Mucosa of descending colon (tissue), 3 donors: ENCODE measurements around the gene DDIT3. TPM values are rescaled to one million over a fixed set of nuclear protein-coding genes. Genes with fewer than 3 reads are reported as not detected.
A peak's percentile ranks its signal among the peaks of the same experiment; 100 is the strongest.

Source experiments
- ATAC-seq: fragments of 200-7000 bp; cut with Tn5 transposase; one replicate; pipeline ENCODE4 v1.9.1; 2020; ENCODE audit warnings: mild to moderate bottlenecking, moderate library complexity
- DNase-seq, 3 donors: peaks; one replicate each; pipeline ENCODE4 v3.0.0-alpha.2; 2020
- H3K36me3 ChIP-seq: fragments of 200-600 bp; one replicate; pipeline ENCODE4 v1.8.0; 2021; ENCODE audit warnings: low read depth, mild to moderate bottlenecking
- H3K4me1 ChIP-seq: fragments of 200-600 bp; one replicate; pipeline ENCODE4 v1.8.0; 2021; ENCODE audit warnings: low read depth, mild to moderate bottlenecking
- H3K4me3 ChIP-seq: fragments of 200-600 bp; one replicate; pipeline ENCODE4 v1.8.0; 2021; ENCODE audit warnings: mild to moderate bottlenecking
- H3K9me3 ChIP-seq: fragments of 200-600 bp; one replicate; pipeline ENCODE4 v1.8.0; 2021; ENCODE audit warnings: mild to moderate bottlenecking
- intact Hi-C, 2 donors: fragments of 100-400 bp; cut with DNase I in 1 of 2; cut with micrococcal nuclease in 1 of 2; formaldehyde crosslinking; loops; one replicate each; pipeline versions ENCODE4 v1.11.0 to v1.11.1; 2022; cut with DNase I, micrococcal nuclease
- total RNA-seq, 3 donors: library from RNA; stranded (reverse); fragmentation: NEBNext Ultra II Directional in 2 of 3; extraction: Animal tissue kit (Norgen Biotek cat#: 25700) in 2 of 3; gene quantifications; one replicate each; pipeline versions ENCODE4 v1.2.1 to v1.2.4, GENCODE V29; 2021 to 2023
- TF ChIP-seq, protein P1 (sequence below): fragments of 200-600 bp; IDR thresholded peaks from one replicate; pipeline ENCODE4 v1.8.0; 2022; ENCODE audit warnings: antibody characterized with exemption, mild to moderate bottlenecking
- donor health status: DM: no; HTN: no; CAD: no; lungs with moderate emphysema.
- donor health status: DM: no; HTN: no; CAD: no.
- donor health status: DM: no; HTN: yes; CAD: no.

Gene DDIT3
- total RNA-seq, 3 donors from 2014 or later, result 14.1 to 36.4 (median 19.1) TPM

DNA sequence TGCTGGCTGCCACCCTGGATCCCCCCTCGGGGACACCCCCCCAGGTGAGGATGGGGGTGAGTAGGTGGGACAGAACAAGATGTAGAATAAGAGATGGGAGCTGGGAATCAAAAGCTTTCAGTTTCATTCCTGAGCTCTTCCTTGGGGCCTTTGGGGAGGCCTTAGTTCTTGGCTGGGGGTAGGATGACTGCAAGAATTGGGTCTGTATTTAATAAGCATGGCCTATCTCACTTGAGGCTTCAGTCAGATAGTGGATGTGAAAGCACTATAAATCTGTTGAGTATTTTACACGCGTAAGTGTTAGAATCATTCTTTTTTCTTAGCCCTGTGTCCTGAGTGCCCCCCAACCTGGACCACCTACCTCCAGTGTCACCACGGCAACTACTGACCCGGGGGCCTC, 6.9 kb upstream of the DDIT3 start:
- peaks cover 9% of the 10 kb centered on the region for H3K36me3 ChIP-seq
- no peaks in the 10 kb centered on the region for H3K9me3 ChIP-seq
- intact Hi-C loops, result no loop called here
- peaks cover 21% of the 10 kb centered on the region for H3K4me1 ChIP-seq
- TF ChIP-seq, protein P1, sequence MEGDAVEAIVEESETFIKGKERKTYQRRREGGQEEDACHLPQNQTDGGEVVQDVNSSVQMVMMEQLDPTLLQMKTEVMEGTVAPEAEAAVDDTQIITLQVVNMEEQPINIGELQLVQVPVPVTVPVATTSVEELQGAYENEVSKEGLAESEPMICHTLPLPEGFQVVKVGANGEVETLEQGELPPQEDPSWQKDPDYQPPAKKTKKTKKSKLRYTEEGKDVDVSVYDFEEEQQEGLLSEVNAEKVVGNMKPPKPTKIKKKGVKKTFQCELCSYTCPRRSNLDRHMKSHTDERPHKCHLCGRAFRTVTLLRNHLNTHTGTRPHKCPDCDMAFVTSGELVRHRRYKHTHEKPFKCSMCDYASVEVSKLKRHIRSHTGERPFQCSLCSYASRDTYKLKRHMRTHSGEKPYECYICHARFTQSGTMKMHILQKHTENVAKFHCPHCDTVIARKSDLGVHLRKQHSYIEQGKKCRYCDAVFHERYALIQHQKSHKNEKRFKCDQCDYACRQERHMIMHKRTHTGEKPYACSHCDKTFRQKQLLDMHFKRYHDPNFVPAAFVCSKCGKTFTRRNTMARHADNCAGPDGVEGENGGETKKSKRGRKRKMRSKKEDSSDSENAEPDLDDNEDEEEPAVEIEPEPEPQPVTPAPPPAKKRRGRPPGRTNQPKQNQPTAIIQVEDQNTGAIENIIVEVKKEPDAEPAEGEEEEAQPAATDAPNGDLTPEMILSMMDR, result no peak
- H3K4me3 ChIP-seq, result no peak overlapping the region
- DNase-seq (no peak), ATAC-seq (no peak)

DNA sequence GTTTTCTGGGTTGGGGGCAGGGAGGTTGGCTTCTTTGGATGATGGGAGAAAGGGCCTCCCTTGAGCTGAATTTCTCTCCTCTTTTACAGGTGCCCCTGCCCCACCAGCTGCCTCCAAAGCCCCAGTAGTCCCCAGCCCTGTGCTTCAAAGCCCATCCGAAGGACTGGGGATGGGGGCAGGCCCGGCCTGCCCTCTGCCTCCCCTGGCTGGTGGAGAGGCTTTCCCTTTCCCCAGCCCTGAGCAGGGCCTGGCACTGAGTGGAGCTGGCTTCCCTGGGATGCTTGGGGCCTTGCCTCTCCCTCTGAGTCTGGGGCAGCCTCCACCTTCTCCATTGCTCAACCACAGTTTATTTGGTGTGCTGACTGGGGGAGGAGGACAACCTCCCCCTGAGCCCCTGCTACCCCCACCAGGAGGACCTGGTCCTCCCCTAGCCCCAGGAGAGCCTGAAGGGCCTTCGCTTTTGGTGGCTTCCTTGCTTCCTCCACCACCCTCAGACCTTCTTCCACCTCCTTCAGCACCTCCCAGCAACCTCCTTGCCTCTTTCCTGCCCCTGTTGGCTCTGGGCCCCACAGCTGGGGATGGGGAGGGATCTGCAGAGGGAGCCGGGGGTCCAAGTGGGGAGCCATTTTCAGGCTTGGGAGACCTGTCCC, 6.3 kb upstream of the DDIT3 start:
- no peak for ATAC-seq
- DNase-seq, result no peak
- intact Hi-C loops, result no loop called here
- Histone ChIP-seq H3K36me3 (peaks cover 9% of the 10 kb centered on the region), H3K4me1 (peaks cover 22% of the 10 kb centered on the region), H3K4me3 (no peak overlapping the region), H3K9me3 (no peaks in the 10 kb centered on the region)
- TF ChIP-seq, protein P1, result no peak

DNA sequence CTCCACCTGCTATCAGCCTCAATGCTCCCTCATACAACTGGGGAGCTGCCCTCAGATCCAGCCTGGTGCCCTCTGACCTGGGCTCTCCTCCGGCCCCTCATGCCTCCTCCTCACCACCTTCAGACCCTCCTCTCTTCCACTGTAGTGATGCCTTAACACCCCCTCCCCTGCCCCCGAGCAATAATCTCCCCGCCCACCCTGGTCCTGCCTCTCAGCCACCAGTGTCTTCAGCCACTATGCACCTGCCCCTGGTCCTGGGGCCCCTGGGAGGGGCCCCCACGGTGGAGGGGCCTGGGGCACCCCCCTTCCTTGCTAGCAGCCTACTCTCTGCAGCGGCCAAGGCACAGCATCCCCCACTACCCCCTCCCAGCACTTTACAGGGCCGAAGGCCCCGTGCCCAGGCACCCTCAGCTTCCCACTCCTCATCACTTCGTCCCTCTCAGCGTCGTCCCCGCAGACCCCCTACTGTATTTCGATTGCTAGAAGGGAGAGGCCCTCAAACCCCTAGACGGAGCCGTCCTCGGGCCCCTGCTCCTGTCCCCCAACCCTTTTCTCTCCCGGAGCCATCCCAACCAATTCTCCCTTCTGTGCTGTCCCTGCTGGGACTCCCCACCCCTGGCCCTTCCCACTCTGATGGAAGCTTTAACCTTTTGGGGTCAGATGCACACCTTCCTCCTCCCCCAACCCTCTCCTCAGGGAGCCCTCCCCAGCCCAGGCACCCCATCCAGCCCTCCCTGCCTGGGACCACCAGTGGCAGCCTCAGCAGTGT, 5.5 kb upstream of the DDIT3 start:
- peaks cover 28% of the 10 kb centered on the region for H3K4me1 ChIP-seq
- TF ChIP-seq, protein P1, result no peak
- H3K9me3 ChIP-seq, result no peaks in the 10 kb centered on the region
- intact Hi-C loops, result no loop called here
- ATAC-seq, result no peak
- no peak overlapping the region for H3K4me3 ChIP-seq
- H3K36me3 ChIP-seq, result peaks cover 9% of the 10 kb centered on the region
- DNase-seq, result no peak

DNA sequence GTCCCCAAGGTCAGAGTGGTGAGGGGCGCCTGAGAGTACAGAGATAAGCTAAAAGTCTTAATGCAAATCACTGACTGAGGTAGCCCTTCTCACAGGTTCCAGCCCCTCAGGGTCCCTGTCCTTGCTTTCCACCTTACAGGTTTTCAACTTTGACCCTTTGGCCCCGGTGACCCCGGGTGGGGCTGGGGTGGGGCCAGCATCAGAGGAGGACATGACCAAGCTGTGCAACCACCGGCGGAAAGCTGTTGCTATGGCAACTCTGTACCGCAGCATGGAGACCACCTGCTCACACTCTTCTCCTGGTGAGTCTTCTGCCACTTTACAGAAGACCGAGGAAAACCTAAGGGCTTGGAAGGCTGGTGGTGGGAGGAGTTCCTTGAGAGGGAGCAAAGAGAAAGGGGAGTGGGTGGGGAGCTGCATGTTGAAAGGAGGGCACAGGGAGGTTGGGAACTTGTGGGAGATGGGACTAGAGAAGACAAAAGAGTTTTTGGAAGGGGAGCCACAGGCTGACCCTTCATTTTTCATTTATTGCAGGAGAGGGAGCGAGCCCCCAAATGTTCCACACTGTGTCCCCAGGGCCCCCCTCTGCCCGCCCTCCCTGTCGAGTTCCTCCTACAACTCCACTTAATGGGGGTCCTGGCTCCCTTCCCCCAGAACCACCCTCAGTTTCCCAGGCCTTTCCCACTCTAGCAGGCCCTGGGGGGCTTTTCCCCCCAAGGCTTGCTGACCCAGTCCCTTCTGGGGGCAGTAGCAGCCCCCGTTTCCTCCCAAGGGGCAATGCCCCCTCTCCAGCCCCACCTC, 4.7 kb upstream of the DDIT3 start:
- TF ChIP-seq, protein P1, result no peak
- no peak for ATAC-seq
- intact Hi-C loops, result no loop called here
- H3K36me3 ChIP-seq, result peaks cover 9% of the 10 kb centered on the region
- peaks cover 28% of the 10 kb centered on the region for H3K4me1 ChIP-seq
- no peaks in the 10 kb centered on the region for H3K9me3 ChIP-seq
- no peak overlapping the region for H3K4me3 ChIP-seq
- DNase-seq, result peak in 1 of 3 donors; percentile 59

DNA sequence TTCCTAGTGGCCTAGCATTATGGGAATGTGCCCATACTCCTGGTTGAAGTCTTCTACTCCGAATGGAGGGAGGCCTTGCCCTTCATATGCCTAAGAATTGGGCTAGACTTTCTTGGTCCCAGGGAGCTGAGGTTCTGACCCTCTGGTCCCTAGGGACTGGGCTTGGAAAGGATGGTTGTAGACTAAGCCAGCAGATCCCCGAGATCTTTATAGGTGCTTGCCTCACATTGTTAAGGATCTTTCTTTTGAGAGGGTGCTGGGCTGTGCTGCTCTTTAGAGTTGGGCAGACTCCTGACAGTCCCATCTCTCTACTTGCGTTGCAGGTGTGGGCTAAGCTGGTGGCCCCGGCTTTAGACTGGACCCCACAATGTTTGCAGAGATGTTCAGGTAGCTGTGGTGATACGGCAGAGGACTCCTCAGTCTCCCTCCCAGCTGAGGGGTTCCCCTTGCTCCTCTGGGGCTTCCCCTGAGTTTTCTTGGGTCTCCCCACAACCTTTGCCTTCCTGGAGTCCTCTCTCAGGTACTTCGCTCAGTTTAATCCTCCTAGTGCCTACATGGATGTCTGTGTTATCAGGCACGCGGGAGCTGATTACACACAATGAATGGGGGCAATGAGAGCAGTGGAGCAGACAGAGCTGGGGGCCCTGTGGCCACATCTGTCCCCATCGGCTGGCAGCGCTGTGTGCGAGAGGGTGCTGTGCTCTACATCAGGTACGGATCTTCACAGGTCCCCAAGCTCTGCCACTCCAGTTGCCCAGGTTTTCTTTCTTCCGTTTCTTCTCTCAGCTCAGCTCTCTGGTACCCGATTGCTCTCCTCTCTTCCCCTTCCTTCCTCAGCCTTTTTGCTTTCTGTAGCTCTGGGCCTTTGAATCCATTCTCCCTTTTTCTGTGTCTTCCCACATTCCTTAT, 3.6 kb upstream of the DDIT3 start:
- TF ChIP-seq, protein P1, result no peak
- Histone ChIP-seq H3K4me3 (no peak overlapping the region), H3K36me3 (peaks cover 9% of the 10 kb centered on the region), H3K4me1 (peaks cover 35% of the 10 kb centered on the region), H3K9me3 (no peaks in the 10 kb centered on the region)
- no peak for ATAC-seq
- intact Hi-C loops, result no loop called here
- DNase-seq, result no peak
